HepG2 (cell line): Measurements from ENCODE around the gene GMFB. TPM values are rescaled to one million over a fixed set of nuclear protein-coding genes. Genes with fewer than 3 reads are reported as not detected.

Source experiments
- ELF4 ChIP-seq: sonication (generic); formaldehyde crosslinking; IDR thresholded peaks from 2 replicates; pipeline ENCODE4 v1.5.0; 2020; ENCODE audit warnings: missing genetic modification reagents, mild to moderate bottlenecking, moderate library complexity, borderline replicate concordance
- HDAC2 ChIP-seq: sonication (generic); formaldehyde crosslinking; IDR thresholded peaks from 2 replicates; pipeline ENCODE4 v1.4.0; 2020; ENCODE audit warnings: missing genetic modification reagents
- HINFP ChIP-seq: sonication (generic); formaldehyde crosslinking; IDR thresholded peaks from 2 replicates; pipeline ENCODE4 v1.4.0; 2020; ENCODE audit warnings: low read depth, mild to moderate bottlenecking, missing genetic modification reagents
- KAT8 ChIP-seq: IDR thresholded peaks from 2 replicates; pipeline ENCODE4 v1.6.1; 2016; ENCODE audit warnings: missing genetic modification reagents, missing compliant biosample characterization
- PLSCR1 ChIP-seq: sonication (generic); formaldehyde crosslinking; IDR thresholded peaks from 2 replicates; pipeline ENCODE4 v1.5.0; 2020; ENCODE audit warnings: missing genetic modification reagents, mild to moderate bottlenecking, borderline replicate concordance
- RELA ChIP-seq: sonication (generic); formaldehyde crosslinking; IDR thresholded peaks from 2 replicates; pipeline ENCODE4 v1.4.0; 2020; ENCODE audit warnings: missing genetic modification reagents
- YEATS2 ChIP-seq: sonication (generic); formaldehyde crosslinking; IDR thresholded peaks from 2 replicates; pipeline ENCODE4 v1.4.0; 2020; ENCODE audit warnings: missing genetic modification reagents, borderline replicate concordance
- ZBTB7A ChIP-seq: sonication (generic); formaldehyde crosslinking; IDR thresholded peaks from 2 replicates; pipeline ENCODE4 v1.8.0; 2022; ENCODE audit warnings: mild to moderate bottlenecking, missing genetic modification reagents
- ZFP36L2 ChIP-seq: sonication (generic); formaldehyde crosslinking; IDR thresholded peaks from 2 replicates; pipeline ENCODE4 v1.4.0; 2020; ENCODE audit warnings: missing genetic modification reagents
- ZNF318 ChIP-seq: sonication (generic); formaldehyde crosslinking; IDR thresholded peaks from 2 replicates; pipeline ENCODE4 v1.4.0; 2020; ENCODE audit warnings: mild to moderate bottlenecking, missing genetic modification reagents
- ZNF556 ChIP-seq: sonication (generic); formaldehyde crosslinking; IDR thresholded peaks from 2 replicates; pipeline ENCODE4 v1.4.0; 2020; ENCODE audit warnings: mild to moderate bottlenecking, missing genetic modification reagents, borderline replicate concordance
- ZNF576 ChIP-seq: sonication (generic); formaldehyde crosslinking; IDR thresholded peaks from 2 replicates; pipeline ENCODE4 v1.4.0; 2020; ENCODE audit warnings: mild to moderate bottlenecking, missing genetic modification reagents
- ZNF773 ChIP-seq: sonication (generic); formaldehyde crosslinking; IDR thresholded peaks from 2 replicates; pipeline ENCODE4 v1.4.0; 2020; ENCODE audit warnings: missing genetic modification reagents, borderline replicate concordance
- ZNF781 ChIP-seq: sonication (generic); formaldehyde crosslinking; IDR thresholded peaks from 2 replicates; pipeline ENCODE4 v1.5.1; 2020; ENCODE audit warnings: borderline replicate concordance, mild to moderate bottlenecking, missing genetic modification reagents; ENCODE audit errors: not compliant biosample characterization
- ZNF782 ChIP-seq: sonication (generic); formaldehyde crosslinking; IDR thresholded peaks from 2 replicates; pipeline ENCODE4 v1.4.0; 2020; ENCODE audit warnings: missing genetic modification reagents, mild to moderate bottlenecking, borderline replicate concordance
- ZXDC ChIP-seq: sonication (generic); formaldehyde crosslinking; IDR thresholded peaks from 2 replicates; pipeline ENCODE4 v1.5.0; 2020; ENCODE audit warnings: mild to moderate bottlenecking, missing genetic modification reagents
- polyA plus RNA-seq, 8 experiments: library from polyadenylated mRNA; depleted of rRNA in 3 of 8; stranded (reverse) in 7 of 8; unstranded in 1 of 8; fragments of >200 nt; fragmentation: Illumina TruSeq in 4 of 8; extraction: Trizol in 4 of 8; gene quantifications; 2 replicates each; pipeline versions ENCODE4 v1.2.1 to v1.2.3, GENCODE V29; 2011 to 2016; ENCODE audit warnings: low read depth in 4 of 8, missing spikeins in 1 of 8, mixed read lengths in 1 of 8; ENCODE audit not compliant: insufficient read depth in 1 of 8
- total RNA-seq, 5 experiments: library from RNA; depleted of rRNA; stranded (reverse); fragments of >200 nt; fragmentation: Illumina TruSeq; extraction: Trizol; gene quantifications; 2 replicates each; pipeline ENCODE4 v1.2.3, GENCODE V29; 2016; ENCODE audit warnings: low read depth in 1 of 5

Gene GMFB
- total and polyA plus RNA-seq, 2 of the 13 experiments (the other 11 are each of a cell fraction or from before 2014, with no cell fraction given), result 17.3 to 68.2 TPM

- no peak for TF ChIP-seq ZNF318 (CRISPR knock-in tag)
- no peak for TF ChIP-seq ELF4
- no peak for TF ChIP-seq ZBTB7A
- TF ChIP-seq YEATS2 (CRISPR knock-in tag), result no peak
- TF ChIP-seq ZNF782 (CRISPR knock-in tag), result 0 out of 2 replicates have a peak, but pooled peaks have one; percentile 44
- TF ChIP-seq ZNF773, result no peak
- TF ChIP-seq ZFP36L2 (CRISPR knock-in tag), result no peak
- no peak for TF ChIP-seq PLSCR1 (CRISPR knock-in tag)
- 0 out of 2 replicates have a peak, but pooled peaks have one; percentile 18 for TF ChIP-seq KAT8 (CRISPR knock-in tag)
- peak; percentile 43; the same call in 1 of the 2 replicates for TF ChIP-seq HINFP (CRISPR knock-in tag)
- 0 out of 2 replicates have a peak, but pooled peaks have one; percentile 62 for TF ChIP-seq ZNF556 (CRISPR knock-in tag)
- no peak for TF ChIP-seq ZNF781 (CRISPR knock-in tag)
- TF ChIP-seq ZXDC, result no peak
- peak; percentile 37; the same call in 1 of the 2 replicates for TF ChIP-seq HDAC2 (CRISPR knock-in tag)
- TF ChIP-seq RELA (CRISPR knock-in tag), result no peak
- no peak for TF ChIP-seq ZNF576 (CRISPR knock-in tag)
These were observed 37.6 kb downstream of the GMFB start (continued) for GRCh38 chr14:54451121-54451601.
